Muscle layer of colon (tissue), 2 donors: ENCODE results near the gene IKBKE.

Experiments
- H3K27ac ChIP-seq: one replicate; pipeline ENCODE4 v1.7.0; 2013; ENCODE audit warnings: low read depth, mild to moderate bottlenecking, low read length, moderate library complexity
- H3K27me3 ChIP-seq, 2 donors: one replicate each; pipeline ENCODE4 v1.7.0; 2013; ENCODE audit warnings: low read length in 2 of 2, mild to moderate bottlenecking in 2 of 2; ENCODE audit not compliant: insufficient read depth in 2 of 2, control insufficient read depth in 1 of 2
- H3K36me3 ChIP-seq: one replicate; pipeline ENCODE4 v1.7.0; 2013; ENCODE audit warnings: mild to moderate bottlenecking, low read length; ENCODE audit not compliant: insufficient read depth
- H3K4me1 ChIP-seq: one replicate; pipeline ENCODE4 v1.7.0; 2013; ENCODE audit warnings: mild to moderate bottlenecking, low read length; ENCODE audit not compliant: insufficient read depth
- H3K4me3 ChIP-seq, 2 donors: one replicate each; pipeline ENCODE4 v1.7.0; 2013; ENCODE audit warnings: low read length in 2 of 2, low read depth in 1 of 2, mild to moderate bottlenecking in 1 of 2, moderate library complexity in 1 of 2
- H3K9ac ChIP-seq: one replicate; pipeline ENCODE4 v1.7.0; 2013; ENCODE audit warnings: low read length
- H3K9me3 ChIP-seq: one replicate; pipeline ENCODE4 v1.7.0; 2013; ENCODE audit warnings: mild to moderate bottlenecking, low read length
- donor health status: abdominal sarcoma.
- donor health status: Adenocarcinoma of cecum.

Gene IKBKE

GRCh38 chr1:206469933-206470691, at the start of gene IKBKE:
IKBKE (plus strand) TSS chr1:206470476; CDS start chr1:206473228, 2,752 bp downstream.
- Histone ChIP-seq H3K27ac (no peak within 1 kb of the TSS), H3K4me1 (peaks cover 10% of the 10 kb centered on the region), H3K4me3 (peak within 1 kb of the TSS in 1 of 2 donors; percentile 59), H3K27me3 (peaks cover 0 to 17% of the 10 kb centered on the region in 2 donors), H3K9ac (no peak within 1 kb of the TSS), H3K36me3 (no peaks in the 10 kb centered on the region), H3K9me3 (no peaks in the 10 kb centered on the region)

DNA sequence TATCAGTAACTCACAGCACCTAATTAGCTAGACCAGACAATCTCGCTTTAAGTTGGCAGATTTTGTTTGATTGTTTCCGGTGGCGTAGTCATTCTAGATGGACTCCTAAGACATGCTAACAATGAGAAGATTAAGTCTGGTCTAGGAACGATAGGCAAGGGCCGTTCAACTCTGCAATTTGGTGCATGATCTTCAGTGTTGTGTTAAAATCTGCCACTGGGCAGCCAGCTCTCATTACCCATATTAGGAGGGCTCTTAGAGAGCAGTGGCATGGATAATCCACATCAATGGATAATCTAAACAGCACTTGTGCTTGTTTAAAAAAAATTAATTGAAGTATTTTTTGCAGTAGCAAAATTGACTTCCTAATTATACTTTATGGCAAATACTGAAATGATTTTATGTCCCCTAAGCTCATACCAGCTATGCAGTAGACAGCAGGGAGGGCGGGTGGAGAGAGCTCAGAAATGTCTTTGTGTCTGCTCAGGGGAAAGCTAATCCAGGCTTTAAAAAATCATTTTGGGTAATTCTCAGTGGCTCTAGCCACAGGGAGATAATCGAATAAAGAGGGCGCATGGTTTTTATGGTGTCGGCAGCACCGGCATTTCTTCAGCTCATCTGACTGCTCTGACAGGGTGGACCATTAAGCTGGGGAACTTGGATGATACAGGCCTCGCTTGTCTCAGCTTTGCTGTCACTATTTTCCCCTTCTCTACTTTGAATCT, 48.5 kb upstream of the IKBKE start:
- no peak overlapping the region for H3K9ac ChIP-seq
- H3K36me3 ChIP-seq, result peaks cover 28% of the 10 kb centered on the region
- H3K4me3 ChIP-seq, result no peak overlapping the region
- no peaks in the 10 kb centered on the region for H3K27me3 ChIP-seq
- peaks cover under 1% of the 10 kb centered on the region for H3K4me1 ChIP-seq
- H3K27ac ChIP-seq, result no peak overlapping the region
- no peaks in the 10 kb centered on the region for H3K9me3 ChIP-seq

DNA sequence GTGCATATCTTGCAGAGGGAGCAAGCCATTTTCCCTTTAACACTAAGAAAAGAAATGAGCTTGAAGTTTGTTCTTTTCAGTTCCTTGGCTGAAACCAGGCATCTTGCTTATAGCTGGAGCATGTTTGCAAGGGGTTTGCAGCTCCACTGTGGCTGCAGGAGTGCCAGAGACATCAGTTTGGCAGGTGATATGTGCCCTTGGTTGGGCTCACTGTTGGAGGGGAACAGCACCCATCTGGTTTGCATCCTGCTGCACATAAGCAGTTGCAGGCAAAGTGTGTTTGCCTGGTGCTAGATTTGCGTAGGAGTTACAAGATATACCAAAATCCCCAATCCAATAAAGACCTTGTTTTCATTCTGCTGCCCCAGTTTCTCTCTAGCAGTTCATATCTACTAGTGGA, 47.8 kb upstream of the IKBKE start:
- H3K27me3 ChIP-seq, result no peaks in the 10 kb centered on the region
- H3K9ac ChIP-seq, result no peak overlapping the region
- H3K36me3 ChIP-seq, result peaks cover 32% of the 10 kb centered on the region
- no peaks in the 10 kb centered on the region for H3K4me1 ChIP-seq
- no peak overlapping the region for H3K4me3 ChIP-seq
- H3K9me3 ChIP-seq, result no peaks in the 10 kb centered on the region
- no peak overlapping the region for H3K27ac ChIP-seq

- Histone ChIP-seq H3K36me3 (peaks cover 34% of the 10 kb centered on the region), H3K27me3 (no peaks in the 10 kb centered on the region), H3K4me3 (no peak overlapping the region), H3K4me1 (peaks cover 6% of the 10 kb centered on the region), H3K9ac (no peak overlapping the region), H3K9me3 (no peaks in the 10 kb centered on the region), H3K27ac (no peak overlapping the region)
These were observed 43.0 kb upstream of the IKBKE start for GRCh38 chr1:206427291-206427690.

- H3K4me1 ChIP-seq, result peaks cover 6% of the 10 kb centered on the region
- no peaks in the 10 kb centered on the region for H3K27me3 ChIP-seq
- H3K4me3 ChIP-seq, result no peak overlapping the region
- no peak overlapping the region for H3K9ac ChIP-seq
- no peaks in the 10 kb centered on the region for H3K9me3 ChIP-seq
- peaks cover 24% of the 10 kb centered on the region for H3K36me3 ChIP-seq
- no peak overlapping the region for H3K27ac ChIP-seq
These were observed 40.9 kb upstream of the IKBKE start for GRCh38 chr1:206429421-206429820.

- H3K36me3 ChIP-seq, result peaks cover 24% of the 10 kb centered on the region
- no peaks in the 10 kb centered on the region for H3K27me3 ChIP-seq
- H3K9ac ChIP-seq, result no peak overlapping the region
- no peak overlapping the region for H3K4me3 ChIP-seq
- H3K9me3 ChIP-seq, result no peaks in the 10 kb centered on the region
- H3K4me1 ChIP-seq, result peaks cover 6% of the 10 kb centered on the region
- no peak overlapping the region for H3K27ac ChIP-seq
These were observed 40.0 kb upstream of the IKBKE start for GRCh38 chr1:206430031-206430983.

DNA sequence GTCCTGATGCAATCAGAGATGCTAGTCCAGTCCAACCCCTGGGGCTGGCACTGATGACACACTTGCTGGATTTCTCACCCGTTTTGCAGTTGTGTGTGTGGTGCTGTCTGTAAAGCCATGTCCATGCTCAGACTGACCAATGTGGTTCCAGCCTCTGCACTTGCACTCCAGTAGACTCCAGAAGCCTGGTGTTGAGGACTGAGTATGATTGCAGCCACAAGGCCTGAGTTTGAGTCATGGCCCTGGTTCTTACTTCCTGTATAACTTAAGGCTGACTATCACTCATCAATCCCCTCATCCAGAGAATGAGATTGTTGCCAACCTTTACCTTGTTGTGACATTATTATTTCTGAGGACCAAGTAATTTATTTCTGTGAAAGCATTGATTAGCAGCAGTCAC, 34.8 kb upstream of the IKBKE start:
- H3K4me1 ChIP-seq, result no peaks in the 10 kb centered on the region
- no peak overlapping the region for H3K27ac ChIP-seq
- no peak overlapping the region for H3K9ac ChIP-seq
- H3K27me3 ChIP-seq, result no peaks in the 10 kb centered on the region
- H3K4me3 ChIP-seq, result no peak overlapping the region
- H3K36me3 ChIP-seq, result peaks cover 39% of the 10 kb centered on the region
- H3K9me3 ChIP-seq, result no peaks in the 10 kb centered on the region

DNA sequence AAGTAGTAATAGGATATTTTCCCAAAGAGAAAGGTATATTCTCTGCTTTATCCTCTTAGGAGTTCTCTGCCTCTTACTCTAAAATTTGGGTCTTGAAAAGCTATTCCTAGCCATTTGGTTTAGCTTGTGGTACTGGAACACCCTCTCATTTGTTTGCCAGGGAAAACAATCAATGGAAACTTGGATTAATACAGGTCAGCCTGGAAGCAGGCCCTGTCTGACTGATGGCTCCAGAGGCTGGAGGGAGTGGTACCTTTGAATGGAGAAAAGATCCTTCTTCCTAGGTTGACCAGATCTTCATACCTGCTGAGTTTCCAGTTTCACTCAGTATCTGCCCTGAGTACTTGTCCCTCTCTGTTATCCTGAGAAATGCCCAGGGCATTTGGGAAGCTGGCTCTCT, 31.7 kb upstream of the IKBKE start:
- no peak overlapping the region for H3K9ac ChIP-seq
- no peaks in the 10 kb centered on the region for H3K27me3 ChIP-seq
- peaks cover 54% of the 10 kb centered on the region for H3K36me3 ChIP-seq

GRCh38 chr1:206439205-206439604, 31.1 kb upstream of the IKBKE start:
- Histone ChIP-seq H3K27me3 (no peaks in the 10 kb centered on the region), H3K9ac (no peak overlapping the region), H3K9me3 (no peaks in the 10 kb centered on the region), H3K4me1 (no peaks in the 10 kb centered on the region), H3K36me3 (peaks cover 54% of the 10 kb centered on the region), H3K27ac (no peak overlapping the region), H3K4me3 (no peak overlapping the region)

More for the DNA sequence above, 31.7 kb upstream of the IKBKE start:
- no peaks in the 10 kb centered on the region for H3K4me1 ChIP-seq
- H3K9me3 ChIP-seq, result no peaks in the 10 kb centered on the region
- no peak overlapping the region for H3K4me3 ChIP-seq
- H3K27ac ChIP-seq, result no peak overlapping the region

- Histone ChIP-seq H3K9ac (no peak overlapping the region), H3K4me1 (peaks cover 7% of the 10 kb centered on the region), H3K27me3 (no peaks in the 10 kb centered on the region), H3K27ac (no peak overlapping the region), H3K9me3 (no peaks in the 10 kb centered on the region), H3K36me3 (peaks cover 61% of the 10 kb centered on the region), H3K4me3 (no peak overlapping the region)
These were observed 28.8 kb upstream of the IKBKE start for GRCh38 chr1:206441336-206441967.

DNA sequence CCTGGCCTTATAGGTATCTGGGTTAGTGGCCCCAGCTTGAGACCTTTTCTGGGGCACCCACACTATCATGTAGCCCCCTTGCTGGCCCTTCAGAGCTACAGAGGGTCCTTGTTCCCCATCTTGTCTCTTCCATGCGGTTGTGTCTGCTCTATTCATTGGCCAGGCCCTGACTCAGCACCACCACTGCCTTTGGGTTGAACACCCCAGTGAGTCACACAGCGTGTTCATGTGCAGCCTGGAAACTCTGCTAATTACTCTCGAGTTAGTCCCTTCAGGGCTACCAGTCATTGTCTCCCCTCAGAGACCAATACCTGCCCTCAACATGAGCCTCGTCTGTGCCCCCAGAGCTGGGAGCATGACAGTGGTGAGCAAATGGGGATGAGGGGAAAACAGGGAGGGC, 28.2 kb upstream of the IKBKE start:
- Histone ChIP-seq H3K36me3 (peaks cover 60% of the 10 kb centered on the region), H3K9me3 (no peaks in the 10 kb centered on the region), H3K27me3 (no peaks in the 10 kb centered on the region), H3K9ac (no peak overlapping the region), H3K4me3 (no peak overlapping the region), H3K4me1 (peaks cover 7% of the 10 kb centered on the region), H3K27ac (no peak overlapping the region)
